Left cardiac atrium (tissue), 2 donors: ENCODE results near the gene BBS7. TPM values are rescaled to one million over a fixed set of nuclear protein-coding genes. Genes with fewer than 3 reads are reported as not detected.

Experiments
- total RNA-seq, 2 donors: library from RNA; stranded (reverse); fragmentation: NEBNext Ultra II Directional; extraction: Animal tissue kit (Norgen Biotek cat#: 25700); gene quantifications; one replicate each; pipeline ENCODE4 v1.2.1, GENCODE V29; 2021
- donor health status: DM: no; HTN: yes; CAD: no; lungs with severe emphysema.
- donor health status: DM: yes; HTN: yes; CAD: no.

BBS7 gene
- total RNA-seq, 2 donors from 2014 or later, result 8.0 to 9.4 TPM

Other genes with a start within 250 kb of the BBS7 start
- gene ANXA5, start 173.5 kb downstream of the BBS7 start, total RNA-seq, result 100 to 1,000 TPM; 243 to 278 TPM
- not detected for gene SMIM43, start 105.3 kb downstream of the BBS7 start, total RNA-seq
- 10 to 100 TPM; 11.0 to 15.1 TPM for gene EXOSC9, start 69.2 kb downstream of the BBS7 start, total RNA-seq
- 1 to 10 TPM in 1 of 2 donors, under 1 TPM in 1; 0.26 to 1.7 TPM for gene CCNA2, start 46.6 kb downstream of the BBS7 start, total RNA-seq
- gene TRPC3, start 81.6 kb upstream of the BBS7 start, total RNA-seq, result under 1 TPM; 0.15 to 0.99 TPM